Panc1 (cell line): ENCODE results near the gene CARD8. TPM values are rescaled to one million over a fixed set of nuclear protein-coding genes. Genes with fewer than 3 reads are reported as not detected.

ENCODE experiments used
- ATAC-seq: fragments of 200-7000 bp; cut with Tn5 transposase; 2 replicates; pipeline ENCODE4 v1.9.1; 2020; ENCODE audit warnings: mild to moderate bottlenecking, moderate library complexity
- BruUV-seq: library from RNA; stranded (reverse); fragments of 400-500 nt; replicated peaks from 2 replicates; lab custom pipeline; 2021; lab: Mats Ljungman, UMichigan
- CTCF ChIA-PET: fragments of 300-600 bp; sonication (Branson Sonifier 250); formaldehyde crosslinking; loops from one replicate; lab custom pipeline; 2022; ENCODE audit warnings: antibody characterized with exemption; lab: Charles Lee
- POLR2A ChIA-PET: fragments of 300-600 bp; sonication (Branson Sonifier 250); formaldehyde crosslinking; loops from one replicate; lab custom pipeline; 2022; ENCODE audit warnings: antibody characterized with exemption; lab: Charles Lee
- DNase-seq: peaks from one replicate; pipeline ENCODE4 v3.0.0-alpha.2; 2010; ENCODE audit warnings: low read depth, low spot score
- H3K27ac ChIP-seq: 2 replicates; pipeline ENCODE4 v1.5.1; 2011; ENCODE audit warnings: mild to moderate bottlenecking, low read length, inconsistent platforms
- H3K27me3 ChIP-seq: fragments of 200-500 bp; sonication (Bioruptor generic); 2 replicates; pipeline ENCODE4 v1.6.0; 2014; ENCODE audit warnings: low read length, inconsistent platforms; ENCODE audit not compliant: control insufficient read depth, insufficient read depth
- H3K36me3 ChIP-seq: fragments of 200-500 bp; sonication (Bioruptor generic); 2 replicates; pipeline ENCODE4 v1.5.1; 2014; ENCODE audit warnings: inconsistent platforms, mild to moderate bottlenecking, low read length, moderate library complexity; ENCODE audit not compliant: control insufficient read depth, insufficient read depth
- H3K4me1 ChIP-seq: 2 replicates; pipeline ENCODE4 v1.5.1; 2011; ENCODE audit warnings: inconsistent platforms, mild to moderate bottlenecking, low read length, moderate library complexity; ENCODE audit not compliant: control insufficient read depth, insufficient read depth
- H3K4me3 ChIP-seq, 2 experiments: 2 replicates each; pipeline ENCODE4 v1.5.1; 2011 to 2012; ENCODE audit warnings: low read depth in 2 of 2, low read length in 2 of 2, mild to moderate bottlenecking in 2 of 2, inconsistent platforms in 1 of 2, moderate library complexity in 1 of 2
- H3K9me3 ChIP-seq: fragments of 200-500 bp; sonication (Bioruptor generic); 2 replicates; pipeline ENCODE4 v1.5.1; 2014; ENCODE audit warnings: low read depth, mild to moderate bottlenecking, inconsistent platforms, low read length, moderate library complexity; ENCODE audit not compliant: control insufficient read depth, insufficient read depth
- SIN3A ChIP-seq: IDR thresholded peaks from 2 replicates; pipeline ENCODE4 v1.6.1; 2012; ENCODE audit warnings: low read depth, mild to moderate bottlenecking, low read length, moderate library complexity, borderline replicate concordance; ENCODE audit not compliant: insufficient read depth
- in situ Hi-C: cut with HindIII; loops from 2 replicates; pipeline ENCODE4 v1.10.0; 2016; ENCODE audit warnings: low sequenced_read_pairs, low pct_unique_long_range_greater_than_20kb
- intact Hi-C: fragments of 100-400 bp; cut with micrococcal nuclease; formaldehyde crosslinking; loops from one replicate; pipeline ENCODE4 v1.10.0; 2022; ENCODE audit not compliant: unreplicated experiment
- total RNA-seq: library from RNA; stranded (reverse); gene quantifications from one replicate; pipeline ENCODE4 v1.2.1, GENCODE V29; 2021; ENCODE audit not compliant: unreplicated experiment
- TF ChIP-seq, protein P1 (sequence below), 2 experiments: IDR thresholded peaks; 2 replicates each; pipeline ENCODE4 v1.6.1; 2011 to 2012; ENCODE audit warnings: low read depth in 2 of 2, control low read depth in 1 of 2, low read length in 1 of 2, mild to moderate bottlenecking in 1 of 2, moderate library complexity in 1 of 2; ENCODE audit not compliant: insufficient read depth in 1 of 2

Gene CARD8
- total RNA-seq, 1 experiment from 2014 or later, result 19.9 TPM

DNA sequence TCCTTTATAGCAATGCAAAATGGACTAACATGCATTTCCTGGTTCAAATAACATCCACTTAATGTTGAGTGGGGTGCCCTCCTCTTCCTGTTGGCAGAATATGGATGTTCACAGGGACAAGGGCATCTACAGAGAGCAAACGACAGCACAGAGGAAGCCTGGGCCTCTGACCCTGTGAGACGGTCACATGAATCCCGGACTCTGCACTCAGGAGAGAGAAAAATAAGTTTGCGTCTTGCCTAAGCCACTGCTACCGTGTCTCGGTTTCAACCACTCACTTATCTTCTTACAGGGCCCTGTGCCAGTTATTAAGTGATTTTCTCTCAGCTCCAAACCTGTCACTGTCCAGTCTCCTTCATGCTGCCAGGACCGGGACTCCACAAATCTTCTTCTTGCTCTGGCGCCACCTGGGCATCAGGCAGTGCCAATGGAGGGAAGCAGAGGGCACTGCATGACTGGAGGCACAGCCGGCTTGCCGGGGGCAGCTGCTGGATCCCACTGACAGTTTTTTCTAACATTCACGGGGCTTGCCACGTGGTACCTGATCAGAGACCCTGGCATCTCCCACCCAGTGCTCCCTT is 97.4 kb downstream of the CARD8 start:
- Histone ChIP-seq H3K27ac (no peak overlapping the region), H3K36me3 (no peaks in the 10 kb centered on the region), H3K9me3 (no peaks in the 10 kb centered on the region), H3K4me1 (no peaks in the 10 kb centered on the region), H3K27me3 (no peaks in the 10 kb centered on the region), H3K4me3 (no peak overlapping the region)
- ATAC-seq (no peak), DNase-seq (no peak)
- intact Hi-C loops, result no loop called here
- POLR2A ChIA-PET, result no interaction called here
- CTCF ChIA-PET, result no interaction called here
- TF ChIP-seq SIN3A, result no peak
- TF ChIP-seq, protein P1, sequence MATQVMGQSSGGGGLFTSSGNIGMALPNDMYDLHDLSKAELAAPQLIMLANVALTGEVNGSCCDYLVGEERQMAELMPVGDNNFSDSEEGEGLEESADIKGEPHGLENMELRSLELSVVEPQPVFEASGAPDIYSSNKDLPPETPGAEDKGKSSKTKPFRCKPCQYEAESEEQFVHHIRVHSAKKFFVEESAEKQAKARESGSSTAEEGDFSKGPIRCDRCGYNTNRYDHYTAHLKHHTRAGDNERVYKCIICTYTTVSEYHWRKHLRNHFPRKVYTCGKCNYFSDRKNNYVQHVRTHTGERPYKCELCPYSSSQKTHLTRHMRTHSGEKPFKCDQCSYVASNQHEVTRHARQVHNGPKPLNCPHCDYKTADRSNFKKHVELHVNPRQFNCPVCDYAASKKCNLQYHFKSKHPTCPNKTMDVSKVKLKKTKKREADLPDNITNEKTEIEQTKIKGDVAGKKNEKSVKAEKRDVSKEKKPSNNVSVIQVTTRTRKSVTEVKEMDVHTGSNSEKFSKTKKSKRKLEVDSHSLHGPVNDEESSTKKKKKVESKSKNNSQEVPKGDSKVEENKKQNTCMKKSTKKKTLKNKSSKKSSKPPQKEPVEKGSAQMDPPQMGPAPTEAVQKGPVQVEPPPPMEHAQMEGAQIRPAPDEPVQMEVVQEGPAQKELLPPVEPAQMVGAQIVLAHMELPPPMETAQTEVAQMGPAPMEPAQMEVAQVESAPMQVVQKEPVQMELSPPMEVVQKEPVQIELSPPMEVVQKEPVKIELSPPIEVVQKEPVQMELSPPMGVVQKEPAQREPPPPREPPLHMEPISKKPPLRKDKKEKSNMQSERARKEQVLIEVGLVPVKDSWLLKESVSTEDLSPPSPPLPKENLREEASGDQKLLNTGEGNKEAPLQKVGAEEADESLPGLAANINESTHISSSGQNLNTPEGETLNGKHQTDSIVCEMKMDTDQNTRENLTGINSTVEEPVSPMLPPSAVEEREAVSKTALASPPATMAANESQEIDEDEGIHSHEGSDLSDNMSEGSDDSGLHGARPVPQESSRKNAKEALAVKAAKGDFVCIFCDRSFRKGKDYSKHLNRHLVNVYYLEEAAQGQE (IDR thresholded peaks at IDR 0.05; ENCODE audit: insufficient read depth in 1 of 2, low read depth in 2 of 2, low read length in 1 of 2), result no peak
- no TSS peak for BruUV-seq
- in situ Hi-C loops, result no loop called here

Other genes with a start within 250 kb of the CARD8 start
- not detected for gene CABP5, start 211.8 kb downstream of the CARD8 start, total RNA-seq
- gene PLA2G4C, start 145.1 kb downstream of the CARD8 start, total RNA-seq, result 2.0 TPM
- 41.3 TPM for gene LIG1, start 85.6 kb downstream of the CARD8 start, total RNA-seq
- gene ZSWIM9, start 85.2 kb downstream of the CARD8 start, total RNA-seq, result 6.8 TPM
- gene ZNF114, start 14.2 kb upstream of the CARD8 start, total RNA-seq, result 2.9 TPM
- gene EMP3, start 69.6 kb upstream of the CARD8 start, total RNA-seq, result 171 TPM
- gene TMEM143, start 108.0 kb upstream of the CARD8 start, total RNA-seq, result 6.6 TPM
- 0.39 TPM for gene SYNGR4, start 108.5 kb upstream of the CARD8 start, total RNA-seq
- 111 TPM for gene KDELR1, start 135.6 kb upstream of the CARD8 start, total RNA-seq
- 6.2 TPM for gene GRIN2D, start 137.8 kb upstream of the CARD8 start, total RNA-seq
- gene GRWD1, start 190.1 kb upstream of the CARD8 start, total RNA-seq, result 56.7 TPM
- 2.9 TPM for gene KCNJ14, start 199.7 kb upstream of the CARD8 start, total RNA-seq
- gene CYTH2, start 213.5 kb upstream of the CARD8 start, total RNA-seq, result 53.4 TPM